GM12875 (cell line): ENCODE data around the gene TENM3.

Experiments used
- H3K4me3 ChIP-seq: one replicate; pipeline ENCODE4 v1.5.1; 2011; ENCODE audit warnings: low read depth, low read length, control low read depth
- TF ChIP-seq, protein P1 (sequence below): IDR thresholded peaks from 2 replicates; pipeline ENCODE4 v1.5.1; 2011; ENCODE audit warnings: low read depth, mild to moderate bottlenecking, control low read depth, inconsistent platforms, low read length, moderate library complexity, borderline replicate concordance; ENCODE audit not compliant: insufficient read depth

Gene TENM3

DNA sequence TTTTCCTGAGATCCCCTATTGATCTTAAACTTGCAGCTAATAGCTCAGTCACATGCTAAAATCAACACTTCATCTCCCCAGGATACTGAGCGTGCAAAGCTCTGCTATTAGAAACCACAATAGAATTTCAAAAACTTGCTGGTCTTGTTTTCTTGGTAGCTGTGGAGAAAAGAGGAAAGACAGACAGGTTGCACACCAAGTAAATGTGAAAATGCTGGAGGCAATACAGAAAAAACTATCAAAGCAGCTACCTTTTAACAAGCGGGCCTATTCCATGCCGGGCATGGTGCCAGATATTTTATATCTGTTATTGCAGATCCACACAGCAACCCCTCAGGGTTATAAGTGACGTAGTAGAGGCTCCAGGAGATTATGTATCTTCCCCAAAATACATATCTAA, 502.0 kb downstream of the TENM3 start:
- no peak overlapping the region for H3K4me3 ChIP-seq
- TF ChIP-seq, protein P1, sequence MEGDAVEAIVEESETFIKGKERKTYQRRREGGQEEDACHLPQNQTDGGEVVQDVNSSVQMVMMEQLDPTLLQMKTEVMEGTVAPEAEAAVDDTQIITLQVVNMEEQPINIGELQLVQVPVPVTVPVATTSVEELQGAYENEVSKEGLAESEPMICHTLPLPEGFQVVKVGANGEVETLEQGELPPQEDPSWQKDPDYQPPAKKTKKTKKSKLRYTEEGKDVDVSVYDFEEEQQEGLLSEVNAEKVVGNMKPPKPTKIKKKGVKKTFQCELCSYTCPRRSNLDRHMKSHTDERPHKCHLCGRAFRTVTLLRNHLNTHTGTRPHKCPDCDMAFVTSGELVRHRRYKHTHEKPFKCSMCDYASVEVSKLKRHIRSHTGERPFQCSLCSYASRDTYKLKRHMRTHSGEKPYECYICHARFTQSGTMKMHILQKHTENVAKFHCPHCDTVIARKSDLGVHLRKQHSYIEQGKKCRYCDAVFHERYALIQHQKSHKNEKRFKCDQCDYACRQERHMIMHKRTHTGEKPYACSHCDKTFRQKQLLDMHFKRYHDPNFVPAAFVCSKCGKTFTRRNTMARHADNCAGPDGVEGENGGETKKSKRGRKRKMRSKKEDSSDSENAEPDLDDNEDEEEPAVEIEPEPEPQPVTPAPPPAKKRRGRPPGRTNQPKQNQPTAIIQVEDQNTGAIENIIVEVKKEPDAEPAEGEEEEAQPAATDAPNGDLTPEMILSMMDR = no peak

DNA sequence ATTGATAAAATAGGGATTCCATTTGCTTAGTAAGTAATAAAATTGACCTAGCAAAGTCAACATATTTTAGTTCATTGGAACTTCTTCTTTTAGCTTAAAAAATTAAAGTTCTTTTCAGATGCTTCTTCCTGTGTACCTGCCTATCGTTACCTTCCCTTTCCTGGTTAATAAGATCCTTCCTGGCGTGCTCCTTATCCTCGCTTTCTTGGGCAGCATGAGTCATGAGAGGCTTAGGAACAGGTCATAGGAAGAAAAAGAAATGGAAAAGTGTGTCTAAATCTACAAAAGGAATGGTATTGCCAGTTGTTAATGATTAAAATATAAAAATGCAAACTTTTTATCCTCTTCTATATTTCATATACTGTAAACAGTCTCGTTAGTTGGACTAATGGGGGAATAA, 503.7 kb downstream of the TENM3 start:
- TF ChIP-seq, protein P1 = no peak
- H3K4me3 ChIP-seq = no peak overlapping the region

DNA sequence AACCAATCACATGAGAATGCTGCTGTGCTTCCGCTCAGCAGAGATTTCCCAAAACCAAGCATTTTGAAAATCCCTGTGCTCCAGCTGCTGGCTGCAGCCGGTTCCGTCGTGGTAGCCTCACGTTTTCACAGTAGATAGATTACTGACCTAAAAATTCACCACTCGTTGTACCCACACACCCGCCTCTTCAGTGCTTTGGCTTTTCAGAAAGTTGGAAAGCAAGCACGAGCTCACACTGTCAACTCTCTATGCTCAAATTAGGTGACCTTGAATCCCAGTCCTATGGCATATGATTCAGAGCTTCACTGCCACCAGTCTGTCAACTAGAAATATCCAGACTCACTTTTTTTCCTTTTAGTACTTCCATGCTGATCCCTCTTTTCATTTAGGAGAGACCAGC, 505.1 kb downstream of the TENM3 start:
- TF ChIP-seq, protein P1 = no peak
- no peak overlapping the region for H3K4me3 ChIP-seq

DNA sequence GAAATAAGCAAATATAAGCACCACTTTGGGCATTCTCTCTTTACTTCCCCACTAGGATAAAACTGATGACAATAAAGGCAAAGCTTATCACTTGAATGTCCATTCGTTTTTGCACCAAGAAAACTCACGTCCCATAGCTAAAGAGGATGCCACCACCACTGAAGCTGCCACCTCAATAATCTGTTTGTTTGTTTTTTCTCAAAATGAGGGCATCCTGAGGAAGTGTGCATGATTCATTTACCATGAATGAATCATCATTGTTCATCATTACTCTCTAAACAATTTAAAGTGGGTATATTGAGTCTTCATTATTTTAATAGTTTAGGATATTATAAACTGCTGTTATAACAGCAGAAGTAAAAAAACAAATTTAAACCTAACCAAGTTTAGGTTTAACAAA, 505.7 kb downstream of the TENM3 start:
- H3K4me3 ChIP-seq = no peak overlapping the region
- TF ChIP-seq, protein P1 = no peak

DNA sequence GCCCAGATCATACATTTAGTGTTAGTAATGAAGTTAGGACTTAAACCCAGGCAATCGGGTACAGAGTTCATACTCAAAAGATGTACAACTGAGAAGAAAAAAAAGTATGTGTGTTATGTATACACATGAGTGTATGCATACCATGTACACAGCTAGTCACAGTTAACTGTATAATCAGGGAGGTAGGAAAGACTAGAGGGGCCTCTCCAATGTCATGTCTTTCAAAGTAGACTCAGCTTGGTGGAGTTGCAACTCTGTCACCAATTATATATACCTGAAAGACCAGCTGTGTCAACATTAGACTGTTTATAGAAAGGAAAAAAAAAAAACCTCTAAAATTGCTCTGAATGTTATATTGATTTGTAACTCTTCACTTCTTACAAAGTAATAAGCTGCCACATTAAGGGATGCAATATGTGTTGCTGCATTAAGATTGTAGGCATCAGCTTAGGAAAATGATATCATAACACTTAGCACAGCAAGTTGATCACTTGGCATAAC, 506.5 kb downstream of the TENM3 start:
- TF ChIP-seq, protein P1 = no peak
- H3K4me3 ChIP-seq = no peak overlapping the region

DNA sequence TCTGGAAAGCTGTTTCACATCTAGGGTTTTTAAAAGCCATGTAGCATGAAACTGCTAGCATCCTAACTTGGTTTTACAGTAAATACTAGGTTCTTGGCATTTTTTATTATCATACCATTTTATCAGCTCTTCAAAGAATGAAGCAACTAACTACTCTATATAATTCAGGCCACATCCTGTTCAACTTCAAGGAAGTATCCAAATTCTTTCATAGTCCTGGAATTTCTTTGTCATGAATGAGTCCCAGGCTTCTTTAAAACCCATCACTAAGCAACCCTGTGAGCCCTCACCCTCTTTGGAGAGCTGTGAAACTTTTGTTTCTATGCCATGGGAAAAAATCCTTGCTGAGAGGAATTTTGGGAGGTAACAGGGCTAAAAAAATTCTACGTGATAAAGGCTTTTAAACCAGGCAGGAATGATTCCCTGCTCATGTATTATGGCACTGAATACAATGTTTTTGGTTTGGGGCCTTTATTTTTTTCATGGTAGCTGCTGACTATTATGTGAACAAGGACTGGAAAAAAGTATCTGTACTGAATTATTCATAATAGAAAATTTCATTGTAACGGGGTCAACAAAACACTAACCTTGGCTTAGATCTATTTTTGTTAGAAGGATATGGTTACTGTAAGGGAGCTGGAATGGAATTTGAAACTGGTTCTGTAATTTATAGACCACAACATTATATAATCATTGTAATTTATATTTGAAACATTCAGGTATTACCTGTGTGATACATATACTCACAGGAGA, 509.1 kb downstream of the TENM3 start:
- TF ChIP-seq, protein P1 = no peak

DNA sequence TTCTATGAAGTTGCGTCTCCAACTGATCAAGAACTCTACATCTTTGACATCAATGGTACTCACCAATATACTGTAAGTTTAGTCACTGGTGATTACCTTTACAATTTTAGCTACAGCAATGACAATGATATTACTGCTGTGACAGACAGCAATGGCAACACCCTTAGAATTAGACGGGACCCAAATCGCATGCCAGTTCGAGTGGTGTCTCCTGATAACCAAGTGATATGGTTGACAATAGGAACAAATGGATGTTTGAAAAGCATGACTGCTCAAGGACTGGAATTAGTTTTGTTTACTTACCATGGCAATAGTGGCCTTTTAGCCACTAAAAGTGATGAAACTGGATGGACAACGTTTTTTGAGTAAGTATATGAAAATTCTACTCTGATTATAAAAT, 511.7 kb downstream of the TENM3 start:
- TF ChIP-seq, protein P1 = no peak
- H3K4me3 ChIP-seq = no peak overlapping the region

More for the DNA sequence above, 509.1 kb downstream of the TENM3 start:
- H3K4me3 ChIP-seq = no peak overlapping the region
